HL-60 (cell line): ENCODE measurements around the gene FOXRED2.

Source experiments
- CTCF ChIP-seq: IDR thresholded peaks from one replicate; pipeline ENCODE4 v1.5.1; 2011; ENCODE audit warnings: low read length, control low read depth, inconsistent platforms; ENCODE audit not compliant: insufficient read depth
- POLR2AphosphoS5 ChIP-seq: IDR thresholded peaks from 2 replicates; pipeline ENCODE4 v1.6.1; 2012; ENCODE audit warnings: low read depth

DNA sequence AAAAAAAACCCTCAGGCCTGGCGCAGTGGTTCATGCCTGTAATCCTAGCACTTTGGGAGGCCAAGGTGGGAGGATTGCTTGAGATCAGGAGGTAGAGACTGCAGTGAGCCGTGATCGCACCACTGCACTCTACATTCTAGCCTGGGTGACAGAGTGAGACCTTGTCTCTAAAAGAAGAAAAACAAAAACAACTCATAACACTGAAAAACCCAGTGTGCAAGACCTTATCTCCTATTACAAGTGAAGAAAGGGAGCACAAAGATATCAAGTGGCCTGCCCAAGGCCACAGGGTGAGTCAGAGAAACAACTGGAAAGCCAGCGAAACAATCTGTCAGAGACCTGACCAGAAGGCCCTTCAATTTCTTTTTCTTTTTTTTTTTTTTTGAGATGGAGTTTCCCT lies 27.9 kb downstream of the FOXRED2 start:
- TF ChIP-seq CTCF (no peak), POLR2AphosphoS5 (no peak)
